Thyroid gland (tissue), 4 donors: ENCODE results near the gene KCNJ18. TPM values are rescaled to one million over a fixed set of nuclear protein-coding genes. Genes with fewer than 3 reads are reported as not detected.
"Not testable (repeated sequence)": the region's sequence is repeated elsewhere in the genome, so short reads cannot be mapped to it uniquely, and the experiment has no call there.

ENCODE experiments used
- DNase-seq, 2 donors: peaks; one replicate each; pipeline ENCODE4 v3.0.0-alpha.2; 2019
- H3K27ac ChIP-seq, 3 donors: fragments of 200-600 bp; sonication (generic); 1 replicate in 2 of 3; 2 replicates in 1 of 3; pipeline ENCODE4 v1.5.1; 2016 to 2019; ENCODE audit warnings: mild to moderate bottlenecking in 1 of 3, moderate library complexity in 1 of 3
- H3K27me3 ChIP-seq: fragments of 200-600 bp; sonication (generic); one replicate; pipeline ENCODE4 v1.5.1; 2019
- H3K36me3 ChIP-seq, 2 donors: fragments of 200-600 bp; sonication (generic); one replicate each; pipeline ENCODE4 v1.5.1; 2016 to 2019
- H3K4me1 ChIP-seq, 2 donors: fragments of 200-600 bp; sonication (generic); one replicate each; pipeline ENCODE4 v1.5.1; 2017 to 2019
- H3K4me3 ChIP-seq, 3 donors: fragments of 200-600 bp; sonication (generic); replicated peaks in 1 of 3; 1 replicate in 2 of 3; 2 replicates in 1 of 3; pipeline ENCODE4 v1.5.1; 2016; ENCODE audit warnings: mild to moderate bottlenecking in 1 of 3
- H3K9me3 ChIP-seq: fragments of 200-600 bp; sonication (generic); one replicate; pipeline ENCODE4 v1.5.1; 2017
- WGBS, 2 donors: methylation state at CpG; one replicate each; pipeline ENCODE4 v1.1.5; 2017; 5-methylcytosine and 5-hydroxymethylcytosine counted together
- intact Hi-C: fragments of 100-400 bp; cut with DNase I; formaldehyde crosslinking; loops from one replicate; pipeline ENCODE4 v1.15.1; 2023
- total RNA-seq, 4 donors: library from RNA; depleted of rRNA; stranded (reverse); fragments of >200 nt; gene quantifications; one replicate each; pipeline ENCODE4 v1.2.3, GENCODE V29; 2016

KCNJ18 gene
- total RNA-seq, 4 donors from 2014 or later = not detected

DNA sequence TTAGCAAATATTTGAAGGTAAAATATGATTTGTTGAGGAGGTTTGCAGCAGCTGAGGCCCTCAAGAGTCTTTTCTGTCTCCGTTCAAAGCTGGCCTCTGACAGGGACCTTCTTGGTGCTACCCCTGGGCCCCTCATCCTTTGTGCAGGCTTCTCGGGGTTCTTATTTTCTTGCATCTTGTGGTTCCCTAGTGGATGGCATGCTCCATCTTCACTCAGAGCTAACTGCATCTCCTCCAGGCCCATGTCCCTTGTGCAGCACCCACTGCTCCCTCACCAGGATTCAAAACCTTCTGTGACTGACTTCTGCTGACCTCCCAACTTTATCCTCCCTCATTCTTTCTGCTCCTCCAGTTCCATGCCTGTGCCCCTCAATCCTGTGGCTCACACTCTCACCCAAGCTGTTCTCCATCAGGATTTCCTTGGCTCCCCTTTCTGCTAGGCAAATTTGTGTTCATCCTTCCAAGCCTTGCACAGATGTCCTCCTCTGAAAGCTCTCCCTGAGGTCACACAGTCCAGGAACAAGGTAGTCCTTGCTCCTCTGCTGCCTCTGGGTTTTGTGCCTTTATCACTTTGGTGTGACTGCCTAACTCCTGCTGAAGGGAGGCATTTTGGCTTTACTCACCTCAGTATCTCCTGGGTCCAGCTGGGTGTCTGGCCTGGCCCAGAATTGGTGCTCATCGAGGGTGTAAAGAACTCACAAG is 25.5 kb upstream of the KCNJ18 start:
- DNase-seq, H3K27ac ChIP-seq, H3K4me3 ChIP-seq, intact Hi-C loops, H3K36me3 ChIP-seq, H3K9me3 ChIP-seq, H3K4me1 ChIP-seq, H3K27me3 ChIP-seq: not testable (repeated sequence)
- WGBS, 2 donors = 47 to 48% methylated on average over 3 of the region's 3 CpGs

DNA sequence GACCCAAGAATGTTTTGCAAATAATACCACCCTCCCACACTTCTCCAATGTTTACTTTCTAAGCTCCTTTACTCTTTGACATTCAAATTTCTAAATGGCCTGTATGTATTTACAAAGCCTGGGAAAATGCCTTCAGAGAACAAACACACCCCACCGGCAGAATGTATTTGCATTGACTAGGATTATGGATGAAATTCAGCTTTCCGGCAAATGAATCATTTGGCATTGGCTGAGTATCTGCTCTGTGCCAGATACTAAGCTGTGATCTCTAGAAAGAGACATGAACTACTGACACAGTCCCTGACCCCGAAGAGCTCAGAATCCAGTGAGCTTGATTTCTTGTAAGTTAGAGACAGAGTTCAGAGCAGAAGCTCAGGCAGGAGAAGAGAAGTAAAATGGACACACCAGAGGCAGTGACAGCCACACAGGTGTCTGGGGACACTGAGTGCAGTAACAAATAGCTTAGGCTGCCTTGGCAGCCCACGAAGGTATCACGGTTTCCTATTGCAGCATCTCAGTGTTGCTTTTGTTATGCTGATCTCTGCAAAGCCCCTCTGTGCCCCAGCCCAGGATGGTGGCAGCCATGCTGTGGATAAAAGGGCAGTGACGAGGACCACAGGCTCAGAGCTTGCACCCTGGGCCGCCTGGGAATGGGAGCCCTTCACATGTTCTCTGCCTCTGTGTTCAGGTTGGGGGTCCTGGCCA is 24.8 kb upstream of the KCNJ18 start:
- H3K36me3 ChIP-seq, intact Hi-C loops, H3K27ac ChIP-seq, DNase-seq, H3K4me1 ChIP-seq, H3K27me3 ChIP-seq, H3K9me3 ChIP-seq, H3K4me3 ChIP-seq: not testable (repeated sequence)
- 45 to 51% methylated on average over 7 of the region's 7 CpGs for WGBS, 2 donors

DNA sequence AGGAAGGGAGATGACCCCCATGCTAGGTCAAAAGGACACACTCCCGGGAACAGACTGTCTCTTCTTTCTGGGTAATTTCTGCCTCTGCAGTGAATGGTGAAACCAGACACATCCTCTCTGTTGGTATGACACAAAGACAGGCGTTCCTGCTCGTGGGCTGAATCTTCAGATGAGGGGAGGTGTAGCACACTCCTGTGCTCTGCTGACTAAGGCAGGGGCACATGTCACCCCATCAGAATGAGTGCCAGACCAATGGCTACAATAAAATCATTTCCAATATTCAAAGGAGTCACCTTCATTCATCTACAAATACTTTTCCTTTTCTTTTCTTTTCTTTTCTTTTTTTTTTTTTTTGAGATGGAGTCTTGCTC is 24.2 kb upstream of the KCNJ18 start:
- DNase-seq, H3K9me3 ChIP-seq, H3K36me3 ChIP-seq, H3K27me3 ChIP-seq, H3K4me3 ChIP-seq, intact Hi-C loops, H3K4me1 ChIP-seq, H3K27ac ChIP-seq: not testable (repeated sequence)
- WGBS, 2 donors = 64 to 77% methylated on average over 2 to 3 of the region's 3 CpGs

DNA sequence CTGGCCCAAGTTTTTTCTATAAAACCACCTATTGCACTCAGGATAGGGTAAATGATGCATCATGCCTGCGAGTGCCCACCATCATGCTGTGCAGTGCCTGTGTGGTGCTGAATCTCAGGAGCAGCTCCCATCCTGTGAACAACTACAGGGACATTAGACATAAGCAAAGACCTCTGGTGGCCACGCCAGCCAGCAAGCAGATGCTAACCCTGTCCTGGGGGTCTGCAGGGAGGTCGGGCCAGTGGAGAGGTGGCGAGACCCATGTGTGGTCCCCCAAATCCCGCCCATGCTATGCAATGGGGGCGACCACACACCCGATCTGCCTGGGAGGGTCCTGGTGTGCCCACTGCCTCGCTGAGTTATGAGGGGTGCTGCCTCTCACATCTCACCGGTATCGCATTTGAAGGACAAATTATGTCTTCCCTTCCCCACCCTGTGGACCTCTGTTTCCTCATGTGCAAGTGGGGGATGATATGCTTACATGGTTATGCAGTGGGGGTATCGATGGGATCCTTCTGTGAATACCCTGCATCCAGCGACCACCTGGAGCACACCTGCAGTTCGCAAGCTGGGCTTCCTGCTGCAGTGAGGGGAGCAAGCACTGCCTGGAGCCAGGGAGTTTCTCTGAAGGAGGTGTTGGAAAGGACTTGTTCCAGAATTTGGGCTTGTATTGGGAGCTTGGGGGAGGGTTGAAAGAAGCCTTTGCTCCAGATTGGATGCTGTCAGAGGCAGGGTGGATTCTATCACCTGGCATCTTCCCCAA is 23.4 kb upstream of the KCNJ18 start:
- DNase-seq, H3K4me1 ChIP-seq, H3K27ac ChIP-seq, H3K9me3 ChIP-seq, H3K4me3 ChIP-seq, H3K27me3 ChIP-seq, H3K36me3 ChIP-seq, intact Hi-C loops: not testable (repeated sequence)
- WGBS, 2 donors = 76 to 91% methylated on average over 11 to 13 of the region's 13 CpGs

DNA sequence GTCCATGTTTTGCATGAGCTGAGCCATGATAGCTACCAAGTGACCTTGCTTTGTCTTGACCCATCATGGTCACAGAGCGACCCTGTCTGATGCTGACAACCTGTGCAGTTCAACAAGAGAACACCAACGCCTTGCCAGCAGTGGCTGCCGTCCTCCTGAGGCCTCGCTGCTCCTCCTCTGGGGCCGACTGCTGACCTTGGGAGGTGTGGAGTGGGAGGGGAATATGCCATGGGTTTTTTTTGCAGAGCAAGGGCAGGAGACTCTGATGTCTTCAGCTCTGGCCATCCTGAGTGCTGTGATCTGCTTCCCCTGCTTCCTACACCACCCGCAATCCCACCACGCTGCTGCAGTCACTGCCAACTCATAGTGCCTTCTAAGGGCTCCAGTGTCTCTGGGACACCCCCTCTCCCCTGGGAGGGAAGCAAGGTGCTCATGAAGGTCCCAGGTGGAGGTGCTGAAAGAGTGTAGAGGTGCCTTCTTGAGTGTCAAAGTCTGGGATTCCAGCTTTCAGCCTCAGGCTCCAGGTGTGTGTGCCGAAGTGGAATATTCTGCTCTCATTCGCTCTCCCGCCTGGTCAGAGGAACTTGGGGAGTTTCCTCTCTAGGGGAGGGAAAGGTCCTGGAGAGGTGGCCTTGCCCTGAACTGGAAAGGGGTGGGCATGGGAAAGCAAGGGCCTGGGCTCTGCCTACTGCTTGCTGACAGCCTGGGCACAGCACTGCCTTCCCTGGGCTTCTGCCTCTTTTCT is 22.5 kb upstream of the KCNJ18 start:
- H3K36me3 ChIP-seq, H3K27ac ChIP-seq, H3K4me1 ChIP-seq, H3K9me3 ChIP-seq, DNase-seq, H3K4me3 ChIP-seq, intact Hi-C loops, H3K27me3 ChIP-seq: not testable (repeated sequence)
- WGBS, 2 donors = 83 to 85% methylated on average over 10 of the region's 10 CpGs

DNA sequence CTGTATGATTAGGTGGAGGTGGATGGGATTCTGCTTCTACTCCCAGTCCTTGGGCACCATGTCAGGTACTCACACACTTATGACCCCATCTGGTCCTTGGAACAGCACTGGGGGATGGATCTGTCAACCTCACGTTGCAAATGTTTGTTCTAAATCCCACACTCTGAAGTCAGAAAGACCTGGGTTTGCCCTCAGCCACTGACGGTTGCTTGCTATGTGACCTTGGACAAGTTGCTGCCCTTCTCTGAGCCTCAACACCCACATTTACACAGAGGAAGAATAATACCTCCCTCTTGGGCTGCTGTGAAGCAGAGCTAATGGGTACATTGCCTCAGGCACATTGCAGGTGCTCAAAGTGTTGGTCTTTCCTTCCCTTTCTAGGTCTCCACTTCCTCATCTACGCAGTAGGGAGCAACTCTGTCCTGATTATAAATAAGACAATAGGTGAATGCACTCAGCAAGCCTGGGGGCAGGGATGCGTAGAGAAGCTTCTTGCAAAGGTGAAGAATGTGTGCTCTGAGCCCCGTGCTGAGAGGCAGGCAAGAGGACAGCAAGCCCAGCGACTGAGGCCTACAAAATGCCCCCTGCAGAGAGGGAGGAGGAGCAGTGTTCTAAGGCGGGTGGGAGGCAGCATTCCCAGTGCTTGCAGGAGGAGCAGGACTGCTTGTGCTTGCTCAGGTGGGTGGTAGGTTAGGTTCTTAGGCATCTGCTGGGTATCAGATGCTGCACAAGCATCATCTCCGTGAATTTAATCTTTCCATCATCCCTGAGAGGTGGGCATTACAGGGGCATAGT is 21.8 kb upstream of the KCNJ18 start:
- H3K27me3 ChIP-seq, DNase-seq, H3K9me3 ChIP-seq, intact Hi-C loops, H3K4me3 ChIP-seq, H3K36me3 ChIP-seq, H3K27ac ChIP-seq, H3K4me1 ChIP-seq: not testable (repeated sequence)
- WGBS, 2 donors = 48 to 49% methylated on average over 8 of the region's 8 CpGs

DNA sequence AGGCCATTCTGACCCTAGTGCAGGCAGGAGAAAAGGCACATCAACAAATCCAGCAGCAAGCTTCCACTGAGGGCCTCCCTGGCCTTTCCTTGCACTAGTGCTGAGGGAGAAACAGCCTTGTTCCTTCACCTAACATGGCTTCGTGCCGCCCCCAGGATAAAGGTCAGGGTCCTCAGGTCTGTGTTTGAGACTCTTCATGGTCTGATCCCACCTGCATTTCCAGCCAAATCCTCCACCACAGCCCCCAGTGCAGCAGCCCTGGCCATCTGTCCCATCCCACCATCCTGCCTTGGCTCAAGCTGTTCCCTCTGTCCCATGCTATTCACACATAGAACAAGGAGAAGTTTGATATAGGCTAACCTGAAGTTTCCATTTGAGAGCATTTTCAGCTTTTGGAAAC is 20.9 kb upstream of the KCNJ18 start:
- H3K27ac ChIP-seq, H3K27me3 ChIP-seq, DNase-seq, H3K36me3 ChIP-seq, intact Hi-C loops, H3K4me1 ChIP-seq, H3K9me3 ChIP-seq, H3K4me3 ChIP-seq: not testable (repeated sequence)
- 76 to 95% methylated on average over 2 of the region's 2 CpGs for WGBS, 2 donors

DNA sequence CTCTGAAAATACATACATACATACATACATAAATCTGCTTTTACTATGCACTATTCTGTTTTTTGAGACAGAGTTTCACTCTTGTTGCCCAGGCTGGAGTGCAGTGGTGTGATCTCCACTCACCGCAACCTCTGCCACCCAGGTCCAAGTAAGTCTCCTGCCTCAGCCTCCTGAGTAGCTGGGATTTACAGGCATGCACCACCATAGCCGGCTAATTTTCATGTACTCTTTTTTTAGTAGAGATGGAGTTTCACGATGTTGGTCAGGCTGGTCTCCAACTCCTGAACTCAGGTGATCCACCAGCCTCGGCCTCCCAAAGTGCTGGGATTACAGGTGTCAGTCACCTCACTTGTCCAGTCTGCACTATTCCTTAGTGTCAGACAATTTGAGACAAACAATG is 20.5 kb upstream of the KCNJ18 start:
- DNase-seq, H3K27me3 ChIP-seq, H3K4me1 ChIP-seq, H3K4me3 ChIP-seq, H3K36me3 ChIP-seq, H3K27ac ChIP-seq, H3K9me3 ChIP-seq, intact Hi-C loops: not testable (repeated sequence)
- 73 to 76% methylated on average over 4 of the region's 4 CpGs for WGBS, 2 donors

DNA sequence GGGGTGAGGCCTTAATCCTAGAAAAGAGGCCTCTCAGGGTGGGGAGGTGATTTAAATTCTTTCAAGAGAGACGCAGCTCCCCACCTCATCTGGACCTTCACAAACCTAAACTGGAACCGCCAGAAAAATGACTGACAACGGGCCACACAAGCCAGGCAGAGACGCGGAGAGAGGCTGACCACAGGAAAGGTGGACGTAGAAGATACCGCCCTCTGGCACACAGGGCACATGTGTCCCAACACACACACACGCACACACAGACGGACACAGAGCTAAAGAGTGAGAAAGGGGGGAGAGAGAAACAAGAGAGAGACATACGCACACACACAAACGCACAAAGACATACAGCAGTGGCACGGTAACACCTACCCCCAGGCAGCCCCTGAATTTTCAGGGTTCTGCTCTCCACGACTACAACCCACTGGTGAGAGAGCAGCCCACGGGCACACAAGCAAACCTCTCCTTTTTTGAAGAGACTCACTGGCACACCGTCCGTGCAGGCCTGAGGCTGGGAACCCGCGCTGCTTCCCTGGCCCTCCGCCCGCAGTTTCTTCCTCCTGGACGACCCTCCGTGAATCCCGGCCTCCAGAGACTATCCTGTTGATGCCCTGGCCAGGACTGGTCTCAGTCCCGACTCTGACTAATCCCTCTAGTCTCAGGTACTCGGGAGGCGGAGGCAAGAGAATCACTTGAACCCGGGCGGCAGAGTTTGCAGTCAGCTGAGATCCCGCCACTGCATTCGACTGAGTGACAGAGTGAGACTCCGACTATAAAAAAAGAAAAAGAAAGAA is 18.7 kb upstream of the KCNJ18 start:
- WGBS, 2 donors = 86 to 87% methylated on average over 31 of the region's 31 CpGs
- intact Hi-C loops = not testable (repeated sequence)

More for the DNA sequence above, 18.7 kb upstream of the KCNJ18 start:
- not testable (repeated sequence) for H3K36me3 ChIP-seq, H3K9me3 ChIP-seq, H3K4me3 ChIP-seq, H3K4me1 ChIP-seq, H3K27ac ChIP-seq, H3K27me3 ChIP-seq, DNase-seq
